ENCODE results near the gene OR2AG1. TPM values are rescaled to one million over a fixed set of nuclear protein-coding genes. Genes with fewer than 3 reads are reported as not detected.

OR2AG1 gene
- polyA plus RNA-seq, 2 of the 4 experiments (the other 2 are of a cell fraction) = not detected

DNA sequence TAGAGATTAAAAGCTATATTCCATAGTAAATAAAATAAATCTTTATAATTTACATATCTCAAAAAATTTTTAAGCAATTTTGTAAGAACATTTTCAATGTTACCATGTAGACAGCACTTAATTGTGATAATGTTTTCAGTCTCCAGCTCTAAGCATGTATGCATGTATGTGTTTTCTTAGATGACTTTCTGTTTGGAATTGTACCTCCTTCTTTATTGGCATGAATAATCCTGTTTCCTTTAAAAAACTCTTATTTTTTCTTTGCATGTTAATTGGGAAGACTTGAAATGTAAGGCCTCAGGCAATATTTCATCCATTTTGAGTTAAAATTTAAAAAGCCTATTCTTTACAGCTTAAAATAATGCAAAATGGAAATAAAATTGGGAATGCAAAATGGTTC is 2.0 kb upstream of the OR2AG1 start:
- POLR2A ChIA-PET = no interaction called here
- Histone ChIP-seq H3K4me3 (no peak overlapping the region), H3K9me3 (no peaks in the 10 kb centered on the region), H3K4me1 (no peaks in the 10 kb centered on the region), H3K27ac (no peak overlapping the region), H3K4me2 (no peak overlapping the region)
- DNase-seq (ENCODE audit: low read depth in 1 of 2, low spot score in 1 of 2) (no peak), ATAC-seq (no peak), FAIRE-seq (no peak)
- CTCF ChIA-PET = interaction anchor here (1.0 kb wide), 1 partner anchor 26 kb away, joined by 3 read pairs; no protein-coding TSS in a partner anchor
- no peak for TF ChIP-seq BHLHE40 (IDR thresholded peaks at IDR 0.05; ENCODE audit: low read depth, low read length)
- no peak for TF ChIP-seq BCL3 (IDR thresholded peaks at IDR 0.05)
- TF ChIP-seq GATA3 (IDR thresholded peaks at IDR 0.05; ENCODE audit: borderline replicate concordance) = no peak
- TF ChIP-seq, protein P1, sequence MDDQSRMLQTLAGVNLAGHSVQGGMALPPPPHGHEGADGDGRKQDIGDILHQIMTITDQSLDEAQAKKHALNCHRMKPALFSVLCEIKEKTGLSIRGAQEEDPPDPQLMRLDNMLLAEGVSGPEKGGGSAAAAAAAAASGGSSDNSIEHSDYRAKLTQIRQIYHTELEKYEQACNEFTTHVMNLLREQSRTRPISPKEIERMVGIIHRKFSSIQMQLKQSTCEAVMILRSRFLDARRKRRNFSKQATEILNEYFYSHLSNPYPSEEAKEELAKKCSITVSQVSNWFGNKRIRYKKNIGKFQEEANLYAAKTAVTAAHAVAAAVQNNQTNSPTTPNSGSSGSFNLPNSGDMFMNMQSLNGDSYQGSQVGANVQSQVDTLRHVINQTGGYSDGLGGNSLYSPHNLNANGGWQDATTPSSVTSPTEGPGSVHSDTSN (IDR thresholded peaks at IDR 0.05) = no peak
- no peak for TF ChIP-seq JUN (IDR thresholded peaks at IDR 0.05)
- no peak for TF ChIP-seq POLR2AphosphoS2 (conservative IDR thresholded peaks at IDR 0.05; ENCODE audit: low read length)
- no peak for TF ChIP-seq MAX (IDR thresholded peaks at IDR 0.05)
- no peak for TF ChIP-seq NFE2L2 (conservative IDR thresholded peaks at IDR 0.05; ENCODE audit: low read length)
- TF ChIP-seq RFX5 (IDR thresholded peaks at IDR 0.05) = no peak
- TF ChIP-seq HOXA7 (CRISPR knock-in tag; IDR thresholded peaks at IDR 0.05) = no peak

GRCh38 chr11:6790546-6790945 is 7.7 kb downstream of the OR2AG1 start:
- no peaks in the 10 kb centered on the region for H3K9me3 ChIP-seq
- 0% methylated on average over 2 of the region's 2 CpGs for WGBS (ENCODE audit: missing lambda C conversion rate)
- no peak overlapping the region for H3K27ac ChIP-seq
- no peak for FAIRE-seq
- POLR2A ChIA-PET = no interaction called here
- H3K4me2 ChIP-seq = no peak overlapping the region
- H3K4me1 ChIP-seq = no peaks in the 10 kb centered on the region
- no peak for ATAC-seq
- no peak overlapping the region for H3K4me3 ChIP-seq
- TF ChIP-seq KDM5A (IDR thresholded peaks at IDR 0.05) = no peak
- no peak for TF ChIP-seq CHD4 (IDR thresholded peaks at IDR 0.05; ENCODE audit: borderline replicate concordance)
- TF ChIP-seq NFE2L2 (conservative IDR thresholded peaks at IDR 0.05; ENCODE audit: low read length) = no peak
- no peak for TF ChIP-seq FOXS1 (CRISPR knock-in tag; IDR thresholded peaks at IDR 0.05)
- no peak for TF ChIP-seq RAD21 (conservative IDR thresholded peaks at IDR 0.05 in 1 of 2, IDR thresholded peaks at IDR 0.05 in 1 of 2)
- no peak for TF ChIP-seq TFCP2L1 (CRISPR knock-in tag; IDR thresholded peaks at IDR 0.05)
- TF ChIP-seq MAFK (IDR thresholded peaks at IDR 0.05; ENCODE audit: partially characterized antibody) = no peak
- TF ChIP-seq HEYL (CRISPR knock-in tag; IDR thresholded peaks at IDR 0.05) = no peak
- TF ChIP-seq POLR2A (IDR thresholded peaks at IDR 0.05; ENCODE audit: low read length) = no peak
- no peak for TF ChIP-seq SMC3 (IDR thresholded peaks at IDR 0.05)
- TF ChIP-seq EHMT2 (IDR thresholded peaks at IDR 0.05; ENCODE audit: low read depth) = no peak
- no peak for TF ChIP-seq HDAC2 (IDR thresholded peaks at IDR 0.05)
- no peak for TF ChIP-seq ZSCAN20 (CRISPR knock-in tag; IDR thresholded peaks at IDR 0.05)
- no peak for TF ChIP-seq JUNB (IDR thresholded peaks at IDR 0.05)
- no peak for TF ChIP-seq GATA3 (IDR thresholded peaks at IDR 0.05; ENCODE audit: borderline replicate concordance)
- DNase-seq (ENCODE audit: low read depth in 1 of 2, low spot score in 1 of 2) = no peak
- CTCF ChIA-PET = interaction anchor here (0.5 to 1.4 kb wide), 4 partner anchors 9 to 855 kb away, joined by 3 to 5 read pairs (median 4); partner anchors contain the start of gene OR6A2

- ChIA-PET POLR2A (no interaction called here), CTCF (interaction anchor here (0.6 to 1.0 kb wide), 2 partner anchors 18 to 204 kb away, joined by 3 read pairs; no protein-coding TSS in a partner anchor)
- WGBS (ENCODE audit: missing lambda C conversion rate) = 10% methylated on average over 4 of the region's 4 CpGs
- no peak overlapping the region for H3K4me2 ChIP-seq
- H3K4me3 ChIP-seq = no peak overlapping the region
- H3K27ac ChIP-seq = no peak overlapping the region
- FAIRE-seq (no peak), ATAC-seq (no peak), DNase-seq (ENCODE audit: low read depth in 1 of 2, low spot score in 1 of 2) (no peak)
- TF ChIP-seq KDM1A (IDR thresholded peaks at IDR 0.05; ENCODE audit: low read depth) (no peak), CHD2 (IDR thresholded peaks at IDR 0.05; ENCODE audit: low read length, partially characterized antibody) (no peak), NFE2L2 (conservative IDR thresholded peaks at IDR 0.05; ENCODE audit: low read length) (no peak), HOXA7 (CRISPR knock-in tag; IDR thresholded peaks at IDR 0.05) (no peak), FOXS1 (CRISPR knock-in tag; IDR thresholded peaks at IDR 0.05) (no peak), MYC (IDR thresholded peaks at IDR 0.05; ENCODE audit: borderline replicate concordance, low read length) (no peak), SMC3 (IDR thresholded peaks at IDR 0.05) (no peak), ZSCAN20 (CRISPR knock-in tag; IDR thresholded peaks at IDR 0.05) (no peak), BCL3 (IDR thresholded peaks at IDR 0.05) (no peak), RARB (CRISPR knock-in tag; IDR thresholded peaks at IDR 0.05) (no peak), TP53 (CRISPR knock-in tag; IDR thresholded peaks at IDR 0.05) (no peak), HEYL (CRISPR knock-in tag; IDR thresholded peaks at IDR 0.05) (no peak), EHF (CRISPR knock-in tag; IDR thresholded peaks at IDR 0.05) (no peak), POLR2AphosphoS2 (conservative IDR thresholded peaks at IDR 0.05; ENCODE audit: low read length) (no peak), JUNB (IDR thresholded peaks at IDR 0.05) (no peak), HOXB13 (CRISPR knock-in tag; IDR thresholded peaks at IDR 0.05; ENCODE audit: low read depth) (no peak)
- TF ChIP-seq, protein P2, sequence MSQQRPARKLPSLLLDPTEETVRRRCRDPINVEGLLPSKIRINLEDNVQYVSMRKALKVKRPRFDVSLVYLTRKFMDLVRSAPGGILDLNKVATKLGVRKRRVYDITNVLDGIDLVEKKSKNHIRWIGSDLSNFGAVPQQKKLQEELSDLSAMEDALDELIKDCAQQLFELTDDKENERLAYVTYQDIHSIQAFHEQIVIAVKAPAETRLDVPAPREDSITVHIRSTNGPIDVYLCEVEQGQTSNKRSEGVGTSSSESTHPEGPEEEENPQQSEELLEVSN (IDR thresholded peaks at IDR 0.05; ENCODE audit: borderline replicate concordance, low read depth) = no peak
- TF ChIP-seq, protein P1 (IDR thresholded peaks at IDR 0.05) = no peak
- H3K4me1 ChIP-seq = no peaks in the 10 kb centered on the region
- no peaks in the 10 kb centered on the region for H3K9me3 ChIP-seq
These were observed 11.8 kb downstream of the OR2AG1 start for GRCh38 chr11:6794639-6795038.

Data from A549 (cell line).